IgD-negative memory B cell (primary cell): ENCODE measurements around the gene PRDX3. TPM values are rescaled to one million over a fixed set of nuclear protein-coding genes. Genes with fewer than 3 reads are reported as not detected.
"Not testable (repeated sequence)": the region's sequence is repeated elsewhere in the genome, so short reads cannot be mapped to it uniquely, and the experiment has no call there.

Experiments
- H3K27ac Mint-ChIP-seq, 3 donors: one replicate each; pipeline ENCODE4 v1.8.0; 2020 to 2022; ENCODE audit warnings: mild to moderate bottlenecking in 3 of 3, mixed read lengths in 3 of 3, moderate library complexity in 1 of 3
- H3K27me3 Mint-ChIP-seq: one replicate; pipeline ENCODE4 v1.8.0; 2021; ENCODE audit warnings: mixed read lengths
- H3K36me3 Mint-ChIP-seq: one replicate; pipeline ENCODE4 v1.8.0; 2020; ENCODE audit warnings: mild to moderate bottlenecking, mixed read lengths
- H3K4me1 Mint-ChIP-seq, 3 donors: one replicate each; pipeline ENCODE4 v1.8.0; 2020 to 2022; ENCODE audit warnings: mixed read lengths in 3 of 3, mild to moderate bottlenecking in 1 of 3
- H3K4me3 Mint-ChIP-seq, 4 donors: one replicate each; pipeline ENCODE4 v1.8.0; 2020 to 2022; ENCODE audit warnings: mild to moderate bottlenecking in 4 of 4, mixed read lengths in 4 of 4, moderate library complexity in 3 of 4
- H3K9me3 Mint-ChIP-seq, 3 donors: one replicate each; pipeline ENCODE4 v1.8.0; 2020 to 2021; ENCODE audit warnings: mixed read lengths in 3 of 3, mild to moderate bottlenecking in 1 of 3
- polyA plus RNA-seq: library from polyadenylated mRNA; unstranded; fragments of 300-500 nt; fragmentation: Illumina TruSeq; gene quantifications from one replicate; pipeline ENCODE4 v1.2.3, GENCODE V29; 2021

PRDX3 gene
- polyA plus RNA-seq, 1 donor from 2014 or later, result 71.2 TPM

- Mint-ChIP-seq H3K27ac (no peak overlapping the region), H3K27me3 (peaks cover 2% of the 10 kb centered on the region)
Observed at GRCh38 chr10:119191881-119192280, 13.3 kb upstream of the PRDX3 start.

DNA sequence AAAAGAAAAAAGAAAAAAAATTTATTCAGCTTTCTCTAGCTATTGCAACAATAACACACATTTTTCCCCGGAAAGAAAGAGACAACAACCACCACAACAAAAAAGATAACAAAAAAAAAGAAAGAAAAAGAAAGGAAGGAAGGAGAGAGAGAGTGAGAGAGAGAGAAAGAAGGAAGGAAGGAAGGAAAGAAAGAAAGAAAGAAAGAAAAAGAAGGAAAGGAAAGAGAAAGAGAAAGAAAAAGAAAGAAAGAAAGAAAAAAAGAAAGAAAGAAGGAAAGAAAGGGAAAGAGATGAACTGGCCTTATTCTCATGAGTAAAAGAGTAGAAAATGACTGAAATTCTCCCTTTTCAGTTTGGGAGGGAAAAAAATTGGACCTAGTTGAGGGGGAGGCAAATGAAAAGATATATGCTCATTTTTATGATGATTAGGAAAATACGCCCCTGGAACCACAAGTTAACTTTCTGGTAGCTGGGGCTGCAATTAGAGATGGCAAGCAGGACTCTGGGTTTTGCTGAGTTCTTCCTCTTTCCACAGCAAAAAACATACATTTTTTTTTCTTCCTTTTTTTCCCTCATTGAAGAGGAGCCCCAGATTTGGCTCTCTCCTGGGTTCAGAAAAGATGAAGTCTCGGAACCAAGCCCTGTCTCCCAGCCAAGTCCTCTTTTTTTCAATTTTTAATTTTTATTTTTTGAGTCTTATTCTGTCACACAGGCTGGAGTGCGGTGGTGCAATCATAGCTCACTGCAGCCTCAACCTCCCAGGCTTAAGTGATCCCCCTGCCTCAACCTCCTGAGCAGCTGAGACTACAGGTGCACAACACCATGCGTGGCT, 12.6 kb upstream of the PRDX3 start:
- H3K36me3 Mint-ChIP-seq, result no peaks in the 10 kb centered on the region
- H3K27me3 Mint-ChIP-seq, result peaks cover 2% of the 10 kb centered on the region
- no peaks in the 10 kb centered on the region for H3K9me3 Mint-ChIP-seq
- H3K4me3 Mint-ChIP-seq, result no peak overlapping the region
- H3K27ac Mint-ChIP-seq, result no peak overlapping the region
- peaks cover 7 to 9% (median 8%) of the 10 kb centered on the region in 3 donors for H3K4me1 Mint-ChIP-seq

More at GRCh38 chr10:119191881-119192280, 13.3 kb upstream of the PRDX3 start:
- Mint-ChIP-seq H3K9me3 (no peaks in the 10 kb centered on the region), H3K36me3 (no peaks in the 10 kb centered on the region), H3K4me3 (no peak overlapping the region), H3K4me1 (peaks cover 7 to 9% (median 8%) of the 10 kb centered on the region in 3 donors)

DNA sequence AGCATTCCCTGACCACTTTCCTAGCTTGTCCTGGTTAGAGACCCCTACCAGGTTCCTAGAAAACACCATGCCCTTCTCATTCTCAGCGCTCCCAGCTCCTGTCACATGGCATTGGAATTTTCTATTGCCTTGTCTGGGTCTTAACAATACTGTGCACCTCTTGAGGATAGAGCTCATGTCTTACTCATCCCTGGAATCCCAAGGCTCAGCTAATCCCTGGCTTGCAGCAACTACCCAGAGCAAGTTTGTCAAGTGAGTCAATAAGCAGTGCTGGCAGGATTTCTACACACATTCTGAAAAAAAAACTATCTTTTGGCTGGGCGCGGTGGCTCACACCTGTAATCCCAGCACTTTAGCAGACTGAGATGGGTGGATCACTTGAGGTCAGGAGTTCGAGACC, 11.7 kb upstream of the PRDX3 start:
- Mint-ChIP-seq H3K4me1 (peaks cover 7 to 9% (median 8%) of the 10 kb centered on the region in 3 donors), H3K36me3 (no peaks in the 10 kb centered on the region), H3K4me3 (no peak overlapping the region), H3K27ac (no peak overlapping the region), H3K9me3 (no peaks in the 10 kb centered on the region), H3K27me3 (peaks cover 2% of the 10 kb centered on the region)

DNA sequence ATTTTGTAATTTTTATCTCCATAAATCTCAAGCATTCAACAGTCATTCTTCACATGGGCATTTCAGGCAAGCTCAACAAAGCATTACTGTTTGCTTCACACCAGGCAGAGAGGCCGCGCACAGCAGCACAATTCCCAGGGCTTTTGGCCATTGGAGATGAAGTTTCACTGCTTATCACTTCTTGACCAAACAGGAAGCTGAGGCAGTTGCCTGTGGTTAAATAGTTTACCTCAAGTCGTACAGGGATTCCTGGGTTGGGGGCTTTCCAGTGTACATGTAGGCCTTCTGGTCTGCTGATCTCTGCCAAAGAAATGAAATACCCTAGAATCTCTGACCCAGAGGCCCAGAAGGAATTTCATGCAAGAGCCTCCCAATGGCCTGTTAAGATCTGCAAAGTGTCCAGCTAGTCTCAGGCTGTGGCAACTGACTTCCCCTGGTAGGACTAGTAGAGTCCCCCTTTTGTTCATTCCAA, 11.2 kb upstream of the PRDX3 start:
- no peaks in the 10 kb centered on the region for H3K9me3 Mint-ChIP-seq
- H3K27ac Mint-ChIP-seq, result no peak overlapping the region
- H3K4me1 Mint-ChIP-seq, result peaks cover 6 to 9% (median 7%) of the 10 kb centered on the region in 3 donors
- H3K27me3 Mint-ChIP-seq, result peaks cover 2% of the 10 kb centered on the region
- H3K4me3 Mint-ChIP-seq, result no peak overlapping the region
- H3K36me3 Mint-ChIP-seq, result no peaks in the 10 kb centered on the region

DNA sequence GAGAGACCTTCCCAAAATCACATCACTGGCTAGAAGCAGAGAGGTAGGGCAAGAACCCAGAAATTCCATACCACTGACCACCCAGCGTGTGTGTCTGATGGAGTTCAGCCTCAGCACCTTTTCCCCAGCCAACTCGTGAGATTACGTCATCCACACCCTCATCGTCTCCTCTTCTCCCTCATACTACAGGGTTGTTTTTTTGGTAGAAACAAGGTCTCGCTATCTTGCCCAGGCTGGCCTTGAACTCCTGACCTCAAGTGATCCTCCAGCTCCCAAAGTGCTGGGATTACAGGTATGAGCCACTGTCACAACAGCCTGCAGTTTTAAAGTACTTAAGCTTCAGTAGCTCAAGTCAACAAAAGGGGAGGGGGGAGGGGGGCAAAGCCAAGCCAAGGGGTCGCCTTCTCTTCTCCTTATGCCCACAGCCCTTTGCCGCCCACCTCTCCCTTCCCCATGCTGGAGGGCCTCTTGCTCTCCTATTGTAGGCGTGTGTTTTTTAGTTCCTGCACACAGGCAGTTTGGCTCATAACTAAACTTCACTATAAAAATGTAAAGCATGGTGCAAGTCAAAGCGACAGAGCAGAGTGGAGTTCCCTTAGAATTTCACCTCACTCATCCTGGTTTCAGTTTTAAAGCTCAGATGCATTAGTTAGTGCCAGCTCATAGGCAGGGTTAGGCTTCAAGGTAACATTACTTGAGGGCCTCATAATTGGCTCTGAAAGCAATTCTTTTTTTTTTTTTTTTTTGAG, 5.2 kb upstream of the PRDX3 start:
- Mint-ChIP-seq H3K4me3 (peak overlapping the region in 1 of 4 donors; percentile 61), H3K27ac (no peak overlapping the region), H3K27me3 (no peaks in the 10 kb centered on the region)

GRCh38 chr10:119180850-119181400, 2.3 kb upstream of the PRDX3 start:
- Mint-ChIP-seq H3K4me1 (peaks cover 3 to 19% (median 7%) of the 10 kb centered on the region in 3 donors), H3K27ac (peak overlapping the region in 1 of 3 donors; percentile 80)
- not testable (repeated sequence) for H3K9me3 Mint-ChIP-seq, H3K36me3 Mint-ChIP-seq, H3K4me3 Mint-ChIP-seq, H3K27me3 Mint-ChIP-seq

More for the DNA sequence above, 5.2 kb upstream of the PRDX3 start:
- H3K9me3 Mint-ChIP-seq, result no peaks in the 10 kb centered on the region
- H3K36me3 Mint-ChIP-seq, result no peaks in the 10 kb centered on the region
- H3K4me1 Mint-ChIP-seq, result peaks cover 0 to 2% (median 0%) of the 10 kb centered on the region in 3 donors

DNA sequence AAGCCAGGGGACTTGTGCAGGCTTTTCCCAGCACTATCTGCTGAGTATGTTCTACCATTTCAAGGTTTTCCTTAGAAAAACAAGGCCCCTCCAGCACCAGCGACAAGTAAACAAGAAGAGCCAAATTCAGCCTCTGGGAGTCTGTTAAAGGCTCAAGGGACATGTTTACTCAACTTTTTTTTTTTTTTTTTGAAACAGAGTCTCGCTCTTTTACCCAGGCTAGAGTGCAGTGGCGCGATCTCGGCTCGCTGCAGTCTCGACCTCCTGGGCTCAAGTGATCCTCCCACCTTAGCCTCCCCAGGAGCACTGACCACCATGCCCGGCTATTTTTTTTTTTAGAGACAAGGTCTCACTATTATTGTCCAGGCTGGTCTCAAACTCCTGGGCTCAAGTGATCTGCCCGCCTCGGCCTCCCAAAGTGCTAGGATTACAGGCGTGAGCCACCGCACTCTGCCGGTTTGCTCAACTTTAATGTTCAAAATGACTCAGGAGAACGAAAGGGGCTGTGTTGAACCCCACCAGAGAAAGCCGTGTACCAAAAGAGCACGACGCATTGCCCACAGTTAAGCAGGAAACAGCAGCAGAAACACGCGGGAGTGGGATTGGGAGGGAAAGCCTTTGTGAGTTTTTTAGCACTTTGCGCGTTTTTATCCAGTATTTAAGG, 772 bp downstream of the PRDX3 start:
- H3K4me1 Mint-ChIP-seq, result peaks cover 10 to 24% (median 13%) of the 10 kb centered on the region in 3 donors
- H3K27ac Mint-ChIP-seq, result peak overlapping the region; percentile 93 to 95 (median 94)
- peaks cover 2% of the 10 kb centered on the region for H3K36me3 Mint-ChIP-seq
- no peaks in the 10 kb centered on the region for H3K9me3 Mint-ChIP-seq
- H3K4me3 Mint-ChIP-seq, result peak overlapping the region; percentile 95 to 98 (median 96)
- H3K27me3 Mint-ChIP-seq, result no peaks in the 10 kb centered on the region

GRCh38 chr10:119176166-119176565, 2.4 kb downstream of the PRDX3 start:
- no peaks in the 10 kb centered on the region for H3K27me3 Mint-ChIP-seq
- peaks cover 10 to 24% (median 13%) of the 10 kb centered on the region in 3 donors for H3K4me1 Mint-ChIP-seq
- peak overlapping the region in 3 of 4 donors; percentile 23 to 96 (median 35) for H3K4me3 Mint-ChIP-seq
- H3K27ac Mint-ChIP-seq, result peak overlapping the region in 1 of 3 donors; percentile 33
- H3K9me3 Mint-ChIP-seq, result no peaks in the 10 kb centered on the region
- peaks cover 2% of the 10 kb centered on the region for H3K36me3 Mint-ChIP-seq

DNA sequence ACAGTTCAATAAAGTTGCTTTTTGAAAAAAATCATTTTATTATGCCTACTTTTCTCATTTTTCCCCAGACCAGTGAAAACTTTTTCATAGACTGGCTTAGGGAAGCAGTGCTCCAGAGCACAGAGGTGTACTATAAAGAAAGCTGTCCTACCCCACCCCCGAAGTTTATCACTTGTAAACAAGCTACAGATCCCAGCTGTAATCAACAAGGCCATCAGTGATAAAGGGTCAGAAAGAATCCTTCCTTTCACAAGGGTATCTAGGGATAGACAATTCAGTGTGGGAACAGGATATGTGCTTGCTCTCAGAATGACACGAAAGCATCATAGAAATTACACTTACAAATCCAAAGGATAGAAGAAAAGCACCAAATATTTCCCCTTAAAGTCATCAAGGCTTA, 4.5 kb downstream of the PRDX3 start:
- peaks cover 10 to 24% (median 13%) of the 10 kb centered on the region in 3 donors for H3K4me1 Mint-ChIP-seq
- no peak overlapping the region for H3K27ac Mint-ChIP-seq
- H3K36me3 Mint-ChIP-seq, result peaks cover 4% of the 10 kb centered on the region
- H3K9me3 Mint-ChIP-seq, result no peaks in the 10 kb centered on the region
- no peaks in the 10 kb centered on the region for H3K27me3 Mint-ChIP-seq
- no peak overlapping the region for H3K4me3 Mint-ChIP-seq

- peaks cover 10 to 22% (median 10%) of the 10 kb centered on the region in 3 donors for H3K4me1 Mint-ChIP-seq
- H3K36me3 Mint-ChIP-seq, result peaks cover 5% of the 10 kb centered on the region
- H3K27ac Mint-ChIP-seq, result peak overlapping the region in 2 of 3 donors; percentile 72 to 96
- H3K27me3 Mint-ChIP-seq, result no peaks in the 10 kb centered on the region
- no peaks in the 10 kb centered on the region for H3K9me3 Mint-ChIP-seq
- peak overlapping the region in 3 of 4 donors; percentile 91 to 96 (median 95) for H3K4me3 Mint-ChIP-seq
Observed at GRCh38 chr10:119167041-119167440, 11.6 kb downstream of the PRDX3 start.

DNA sequence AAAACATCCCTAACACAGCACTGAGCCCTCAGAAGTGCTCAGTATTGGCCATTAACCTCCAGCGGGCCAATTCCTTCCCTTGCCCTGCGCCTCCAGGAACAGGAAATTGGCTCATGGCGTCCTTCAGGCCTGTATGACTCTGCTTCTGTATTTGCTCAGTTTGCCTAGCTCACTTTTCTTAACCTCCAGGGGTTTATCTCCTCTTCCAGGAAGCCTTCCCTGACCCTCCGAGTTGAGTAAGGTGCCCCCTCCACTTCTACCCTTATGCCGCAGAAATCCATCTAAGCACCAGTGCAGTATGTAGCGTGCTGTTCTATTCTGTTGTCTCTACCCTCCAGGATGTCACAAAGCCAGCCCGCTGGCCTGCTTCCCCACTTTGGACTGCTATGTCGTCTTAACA, 12.0 kb downstream of the PRDX3 start:
- Mint-ChIP-seq H3K36me3 (peaks cover 7% of the 10 kb centered on the region), H3K9me3 (no peaks in the 10 kb centered on the region), H3K4me3 (peak overlapping the region; percentile 91 to 96 (median 93)), H3K4me1 (peaks cover 10 to 22% (median 10%) of the 10 kb centered on the region in 3 donors), H3K27ac (peak overlapping the region; percentile 72 to 98 (median 96)), H3K27me3 (no peaks in the 10 kb centered on the region)

GRCh38 chr10:119166118-119166500, 12.5 kb downstream of the PRDX3 start:
- no peaks in the 10 kb centered on the region for H3K9me3 Mint-ChIP-seq
- H3K4me3 Mint-ChIP-seq, result peak overlapping the region; percentile 91 to 96 (median 93)
- H3K27me3 Mint-ChIP-seq, result no peaks in the 10 kb centered on the region
- H3K27ac Mint-ChIP-seq, result peak overlapping the region; percentile 72 to 98 (median 96)
- H3K36me3 Mint-ChIP-seq, result peaks cover 7% of the 10 kb centered on the region
- H3K4me1 Mint-ChIP-seq, result peaks cover 10 to 22% (median 10%) of the 10 kb centered on the region in 3 donors

GRCh38 chr10:119165171-119166117, 13.2 kb downstream of the PRDX3 start, which contains the start of gene SFXN4:
Gene SFXN4 (minus strand): TSS chr10:119165714. CDS start chr10:119165647, 67 bp downstream.
- H3K4me3 Mint-ChIP-seq, result peak within 1 kb of the TSS; percentile 91 to 96 (median 93)
- H3K27ac Mint-ChIP-seq, result peak within 1 kb of the TSS; percentile 72 to 98 (median 96)
- no peaks in the 10 kb centered on the region for H3K27me3 Mint-ChIP-seq
- peaks cover 10 to 22% (median 10%) of the 10 kb centered on the region in 3 donors for H3K4me1 Mint-ChIP-seq
- no peaks in the 10 kb centered on the region for H3K9me3 Mint-ChIP-seq
- H3K36me3 Mint-ChIP-seq, result peaks cover 9% of the 10 kb centered on the region
